Islet precursor cell (in vitro differentiated cells): ENCODE measurements around the gene EYS.
"Not testable (repeated sequence)": the region's sequence is repeated elsewhere in the genome, so short reads cannot be mapped to it uniquely, and the experiment has no call there.

ENCODE experiments used
- DNase-seq: peaks from one replicate; pipeline ENCODE4 v3.0.0-alpha.2; 2018

Gene EYS

GRCh38 chr6:65071480-65071879 lies 635.5 kb downstream of the EYS start:
- no peak for DNase-seq

DNA sequence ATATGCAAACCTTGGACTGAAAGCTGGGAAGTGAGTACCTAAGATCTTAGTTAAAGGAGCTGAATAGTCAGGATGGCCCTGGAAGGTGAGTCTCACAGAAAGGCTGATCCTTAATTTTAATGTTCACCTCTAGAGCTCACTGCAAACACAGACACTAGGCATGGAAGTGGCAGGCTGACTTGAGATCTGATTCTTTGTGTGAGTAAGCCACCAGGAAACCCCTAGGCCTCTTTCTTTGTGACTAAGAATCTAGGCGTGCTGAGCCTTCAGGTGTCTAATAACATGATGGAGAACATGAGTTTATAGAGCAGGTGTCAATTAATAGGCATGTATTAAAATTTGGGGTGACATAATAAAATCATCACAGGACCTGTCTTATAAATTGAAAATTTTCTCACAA lies 642.2 kb downstream of the EYS start:
- DNase-seq = no peak

DNA sequence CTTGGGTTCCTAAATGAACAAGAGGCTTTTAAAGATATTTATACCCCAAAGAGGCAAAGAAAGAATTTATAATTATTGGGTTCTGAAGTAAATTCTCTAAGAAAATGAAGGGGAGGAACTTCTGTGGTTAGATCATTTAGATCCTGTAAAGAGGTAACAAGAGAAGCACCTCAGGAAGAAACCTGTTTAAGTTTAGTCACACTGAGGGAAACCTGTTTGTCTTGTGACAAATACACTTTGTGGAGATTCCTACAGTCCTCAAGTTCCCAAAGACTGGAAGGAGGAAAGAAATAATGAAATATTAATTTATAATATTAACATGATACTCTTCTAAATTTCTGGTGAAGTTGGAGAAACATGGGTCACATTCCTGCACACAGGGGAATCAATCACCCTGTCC lies 647.5 kb downstream of the EYS start:
- no peak for DNase-seq

- DNase-seq = no peak
These were observed 651.5 kb downstream of the EYS start for GRCh38 chr6:65055545-65055944.

DNA sequence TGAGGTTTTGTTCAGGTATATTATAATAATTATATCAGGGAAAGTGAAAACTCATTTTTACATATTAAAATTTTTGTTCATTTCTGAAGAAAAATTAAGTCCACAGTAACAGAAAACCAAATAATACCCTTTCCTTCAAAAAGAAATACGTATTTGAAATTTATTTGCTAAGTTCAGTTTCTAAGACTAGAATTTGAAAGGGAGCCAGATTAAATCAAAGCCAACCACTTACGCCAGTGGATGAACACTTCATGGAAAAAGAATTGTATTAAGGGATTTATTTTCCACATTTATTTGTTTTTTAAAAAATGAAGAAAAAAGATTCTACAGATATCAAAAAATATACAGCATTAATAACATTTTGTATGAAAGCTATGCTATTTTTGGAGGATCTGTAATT lies 654.4 kb downstream of the EYS start:
- no peak for DNase-seq

DNA sequence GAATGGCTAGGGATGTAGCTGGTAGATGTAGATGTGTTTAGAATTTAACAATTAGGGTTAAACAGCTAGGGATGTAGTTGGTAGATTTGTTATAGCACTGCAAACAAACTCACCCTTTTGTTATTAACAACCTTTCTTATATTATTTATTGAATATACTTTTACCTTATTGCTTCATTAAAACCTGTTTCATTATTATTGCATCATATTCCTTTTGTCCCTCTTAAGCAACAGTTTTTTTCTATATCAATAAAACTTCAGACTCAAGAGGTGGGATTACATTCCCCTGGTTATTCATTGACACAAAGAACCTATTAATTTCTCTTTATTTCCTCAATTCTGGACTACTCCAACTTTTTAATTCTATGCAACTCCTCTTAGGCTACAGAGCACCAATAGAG lies 661.2 kb downstream of the EYS start:
- DNase-seq = no peak

DNA sequence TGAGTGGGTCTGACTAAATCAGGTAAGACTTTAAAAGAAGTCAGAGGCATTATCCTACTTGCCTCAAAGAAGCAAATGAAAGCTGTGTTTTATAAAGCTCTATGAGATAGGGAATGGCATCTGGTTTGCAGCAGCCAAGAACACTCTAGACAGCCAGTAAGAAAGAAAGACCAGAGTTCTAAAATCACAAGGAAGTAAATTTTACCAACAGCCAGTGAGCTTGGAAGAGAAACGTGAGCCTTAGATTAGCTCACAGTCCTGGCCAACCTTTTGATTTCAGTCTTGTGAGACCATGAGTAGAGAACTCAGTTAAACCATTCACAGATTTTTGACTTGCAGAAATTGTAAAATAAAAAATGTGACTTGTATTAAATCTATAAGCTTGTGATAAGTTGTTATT lies 693.0 kb downstream of the EYS start:
- DNase-seq = no peak

DNA sequence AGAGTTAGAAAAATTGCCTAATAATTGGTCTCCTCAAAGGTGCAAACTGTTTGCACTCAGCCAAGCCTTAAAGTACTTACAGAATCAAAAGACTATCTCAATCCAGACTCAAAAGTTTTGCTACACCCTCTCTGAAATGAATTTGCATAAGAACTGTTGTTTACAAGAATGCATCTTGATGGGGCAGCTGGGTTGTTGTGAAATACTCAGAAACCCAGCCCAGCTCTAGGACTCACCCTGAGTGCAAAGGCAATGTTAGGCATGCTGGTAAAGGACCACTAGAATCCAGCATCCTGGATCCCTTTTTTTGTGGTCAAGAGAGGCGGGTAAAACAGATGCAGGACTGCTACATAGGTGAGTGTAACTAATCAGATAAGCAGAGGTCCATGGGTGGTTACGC lies 700.2 kb downstream of the EYS start:
- no peak for DNase-seq

- DNase-seq = no peak
These were observed 702.7 kb downstream of the EYS start for GRCh38 chr6:65004283-65004682.

DNA sequence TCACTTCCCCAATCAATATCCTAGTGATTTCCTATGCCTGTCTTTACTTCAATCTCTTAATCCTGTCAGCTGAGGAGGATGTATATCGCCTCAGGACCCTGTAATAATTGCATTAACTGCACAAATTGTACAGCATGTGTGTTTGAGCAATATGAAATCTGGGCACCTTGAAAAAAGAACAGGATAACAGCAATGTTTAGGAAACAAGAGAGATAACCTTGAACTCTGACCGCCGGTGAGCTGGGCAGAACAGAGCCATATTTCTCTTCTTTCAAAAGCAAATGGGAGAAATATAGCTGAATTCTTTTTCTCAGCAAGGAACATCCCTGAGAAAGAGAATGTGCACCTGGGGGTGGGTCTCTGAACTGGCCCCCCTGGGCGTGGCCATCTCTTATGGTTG lies 704.1 kb downstream of the EYS start:
- DNase-seq = not testable (repeated sequence)

- no peak for DNase-seq
These were observed 706.2 kb downstream of the EYS start for GRCh38 chr6:65000815-65001214.

- DNase-seq = no peak
These were observed 708.8 kb downstream of the EYS start for GRCh38 chr6:64998204-64998603.

DNA sequence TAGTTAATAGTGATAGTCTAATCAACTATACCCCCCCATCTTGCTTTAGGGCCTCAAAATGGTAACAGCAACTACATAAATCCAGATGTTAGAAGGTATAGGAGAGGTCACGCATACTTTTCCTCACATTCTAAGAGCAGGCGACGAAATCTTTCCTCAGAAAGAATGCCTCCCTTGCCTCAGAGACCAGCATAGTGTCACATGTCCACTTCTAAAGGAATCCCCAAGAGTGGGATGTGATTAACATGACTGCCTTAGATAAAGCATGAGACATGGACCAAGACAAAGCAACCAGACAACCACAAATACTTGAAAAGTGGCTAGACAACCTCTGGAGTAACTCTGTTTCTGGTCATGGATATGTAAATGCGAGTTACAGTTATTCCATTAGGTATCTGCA lies 710.7 kb downstream of the EYS start:
- DNase-seq = peak; percentile 57

DNA sequence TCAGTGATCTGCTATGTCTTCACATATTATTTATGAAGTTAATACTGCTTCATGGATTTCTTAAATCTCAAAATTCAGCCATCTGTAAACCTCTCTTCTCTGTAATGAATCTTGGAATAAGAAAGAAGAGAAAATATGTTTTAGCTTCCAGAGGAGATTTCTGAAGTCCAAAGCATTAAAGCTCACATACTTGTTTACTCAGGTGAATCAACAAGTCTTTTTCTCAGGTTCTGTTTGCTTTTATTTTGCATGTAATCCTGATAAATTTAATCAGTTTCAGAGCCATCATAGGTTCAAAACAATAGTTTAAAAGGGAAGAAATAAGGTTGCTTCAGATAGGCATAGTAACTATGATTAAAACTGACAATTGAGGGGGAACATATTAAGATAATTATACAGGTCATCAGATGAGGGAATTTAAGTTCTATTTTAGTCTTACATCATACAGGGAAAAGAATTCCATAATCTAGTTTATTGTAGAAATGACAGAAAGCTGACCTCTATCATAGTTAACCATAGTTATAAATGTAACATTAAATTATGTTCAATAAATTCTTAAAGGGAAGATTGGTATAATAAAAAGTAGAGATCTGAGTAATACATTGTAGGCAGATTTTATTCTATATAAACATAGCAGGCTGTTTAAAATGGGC lies 716.2 kb downstream of the EYS start:
- DNase-seq = no peak

- DNase-seq = peak; percentile 76
These were observed 718.9 kb downstream of the EYS start for GRCh38 chr6:64988148-64988547.

DNA sequence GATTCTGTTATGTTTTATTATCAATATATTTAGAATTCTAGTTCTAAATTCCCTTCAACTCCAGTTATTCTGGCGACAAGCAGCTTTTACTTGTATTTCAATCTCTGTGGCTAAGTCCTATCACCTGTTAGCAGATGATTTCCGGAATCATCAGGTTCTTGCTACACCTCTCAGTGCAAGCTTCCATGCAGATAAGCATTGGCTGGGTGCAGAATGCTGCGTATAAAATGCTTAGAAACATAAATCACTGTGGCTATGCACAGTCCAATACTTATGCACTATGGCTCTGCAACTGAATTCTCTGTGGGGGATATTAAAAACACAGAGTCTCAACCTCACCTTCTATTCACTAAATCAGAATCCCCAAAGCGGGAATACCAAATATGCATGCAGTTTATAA lies 720.0 kb downstream of the EYS start:
- no peak for DNase-seq

DNA sequence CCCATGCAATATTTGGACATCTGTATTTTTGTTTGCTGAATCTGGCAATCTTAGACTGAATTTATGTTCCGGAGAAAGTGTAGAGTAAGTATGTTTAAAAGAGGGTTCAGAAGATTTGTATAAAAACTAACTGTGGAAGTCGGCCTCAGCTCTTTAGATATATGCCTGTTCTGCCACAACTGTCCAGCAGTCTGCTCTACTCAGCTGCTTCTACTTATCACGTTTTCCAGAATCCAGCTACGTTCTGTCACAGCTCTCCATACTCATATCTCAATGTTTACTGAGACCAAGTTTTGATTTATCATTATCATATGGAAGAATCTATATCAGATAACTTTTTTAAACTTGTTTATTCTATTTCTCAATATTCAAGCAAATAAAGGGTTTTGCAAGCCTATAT lies 721.3 kb downstream of the EYS start:
- DNase-seq = no peak

DNA sequence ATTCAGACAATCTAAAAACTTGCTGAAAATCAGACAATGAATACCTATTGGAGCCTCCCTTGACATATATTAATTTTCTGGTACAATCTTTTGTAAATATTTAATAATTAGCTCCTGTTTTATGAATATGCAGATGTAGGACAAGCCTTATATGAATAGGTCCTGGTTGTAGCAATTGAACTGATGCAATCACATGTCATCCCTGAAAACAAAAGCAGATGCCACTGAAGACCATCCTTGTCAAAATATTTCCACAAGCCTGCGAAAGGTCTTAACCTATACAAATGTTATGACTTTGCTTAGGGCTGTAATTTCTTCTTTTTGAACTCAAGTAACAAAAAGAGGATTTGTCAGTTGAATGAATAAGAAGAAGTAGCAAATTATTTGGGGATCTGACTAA lies 722.1 kb downstream of the EYS start:
- DNase-seq = no peak

GRCh38 chr6:64983089-64983488 lies 723.9 kb downstream of the EYS start:
- DNase-seq = no peak

GRCh38 chr6:64973142-64973541 lies 733.9 kb downstream of the EYS start:
- DNase-seq = no peak

DNA sequence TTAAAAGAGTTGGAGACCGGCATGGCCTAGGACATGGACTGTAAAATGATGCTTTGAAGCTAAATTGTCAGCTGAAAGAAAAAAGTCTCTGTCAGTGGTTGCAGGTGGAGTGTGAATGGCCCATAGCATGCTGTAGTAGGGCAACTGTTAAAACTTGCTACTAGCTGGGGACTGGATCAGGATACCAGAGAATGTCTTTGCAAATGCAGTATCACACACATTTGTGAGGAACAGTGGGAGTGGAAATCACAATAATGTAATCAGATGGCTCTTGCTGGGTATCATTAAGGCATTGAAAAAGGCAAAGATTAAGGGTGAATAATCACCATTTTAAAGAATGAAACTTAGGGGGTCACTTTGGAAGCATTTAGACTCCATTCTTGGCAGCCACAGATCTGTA lies 737.9 kb downstream of the EYS start:
- DNase-seq = no peak

DNA sequence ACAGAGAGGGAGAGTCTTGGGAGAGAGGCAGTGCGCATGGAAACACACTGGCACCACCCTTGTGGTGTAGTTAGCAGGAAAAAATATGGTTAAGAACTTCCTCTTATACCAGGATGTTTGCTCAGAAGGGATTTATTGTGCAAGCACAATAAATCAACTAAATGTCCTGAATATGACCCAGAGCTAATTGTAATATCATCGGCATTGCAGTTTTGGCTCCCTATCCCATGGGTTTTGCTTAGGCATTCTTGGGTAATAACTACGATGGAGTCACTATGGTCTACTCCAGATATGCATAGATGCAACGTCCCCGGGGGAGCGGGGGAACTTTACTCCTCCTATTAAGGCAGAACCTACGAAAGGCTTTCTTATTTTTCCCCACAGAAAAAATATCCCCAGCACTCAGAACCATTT lies 751.6 kb downstream of the EYS start:
- DNase-seq = no peak

DNA sequence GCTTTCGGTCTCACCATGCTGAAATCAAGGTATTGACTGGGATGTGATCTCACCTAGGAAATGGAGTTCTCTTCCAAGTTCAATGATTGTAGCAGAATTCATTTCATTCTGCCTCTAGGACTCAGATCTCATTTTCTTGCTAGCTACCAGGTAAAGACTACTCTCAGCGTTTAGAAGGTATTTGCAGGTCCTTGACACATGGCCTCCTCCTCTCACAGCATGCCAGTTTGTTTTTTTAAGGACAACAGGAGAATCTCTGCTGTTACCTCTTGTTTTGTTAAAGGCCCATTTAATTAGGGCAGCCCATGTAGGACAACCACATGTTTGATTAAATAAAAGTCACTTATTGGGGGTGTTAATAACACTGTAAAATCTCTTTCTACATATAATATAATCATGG lies 757.8 kb downstream of the EYS start:
- DNase-seq = no peak

DNA sequence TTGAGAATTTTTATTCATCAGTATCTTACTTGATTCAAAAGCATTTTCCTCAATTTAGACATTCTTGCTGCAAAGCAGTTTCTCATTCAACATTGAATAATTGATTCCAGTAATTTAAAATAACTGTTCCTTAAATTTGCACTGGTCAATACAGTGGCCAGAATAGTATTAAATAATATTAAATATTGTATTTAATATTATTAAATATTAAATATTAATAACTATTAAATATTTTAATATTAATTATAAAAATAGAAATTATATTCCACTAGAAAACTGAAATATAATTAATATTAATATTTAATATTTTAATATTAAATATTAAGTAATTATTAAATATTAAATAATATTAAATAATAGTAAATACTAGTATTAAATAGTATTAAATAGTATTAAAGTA lies 758.8 kb downstream of the EYS start:
- no peak for DNase-seq

- no peak for DNase-seq
These were observed 761.6 kb downstream of the EYS start for GRCh38 chr6:64945450-64945849.

GRCh38 chr6:64932486-64932885 lies 774.5 kb downstream of the EYS start:
- no peak for DNase-seq
